ENCODE results near the gene SERPINE1. TPM values are rescaled to one million over a fixed set of nuclear protein-coding genes. Genes with fewer than 3 reads are reported as not detected.

SERPINE1 gene
- total and polyA plus RNA-seq, 2 of the 13 experiments (the other 11 are each of a cell fraction or from before 2014, with no cell fraction given): 21.2 to 1,576 TPM

DNA sequence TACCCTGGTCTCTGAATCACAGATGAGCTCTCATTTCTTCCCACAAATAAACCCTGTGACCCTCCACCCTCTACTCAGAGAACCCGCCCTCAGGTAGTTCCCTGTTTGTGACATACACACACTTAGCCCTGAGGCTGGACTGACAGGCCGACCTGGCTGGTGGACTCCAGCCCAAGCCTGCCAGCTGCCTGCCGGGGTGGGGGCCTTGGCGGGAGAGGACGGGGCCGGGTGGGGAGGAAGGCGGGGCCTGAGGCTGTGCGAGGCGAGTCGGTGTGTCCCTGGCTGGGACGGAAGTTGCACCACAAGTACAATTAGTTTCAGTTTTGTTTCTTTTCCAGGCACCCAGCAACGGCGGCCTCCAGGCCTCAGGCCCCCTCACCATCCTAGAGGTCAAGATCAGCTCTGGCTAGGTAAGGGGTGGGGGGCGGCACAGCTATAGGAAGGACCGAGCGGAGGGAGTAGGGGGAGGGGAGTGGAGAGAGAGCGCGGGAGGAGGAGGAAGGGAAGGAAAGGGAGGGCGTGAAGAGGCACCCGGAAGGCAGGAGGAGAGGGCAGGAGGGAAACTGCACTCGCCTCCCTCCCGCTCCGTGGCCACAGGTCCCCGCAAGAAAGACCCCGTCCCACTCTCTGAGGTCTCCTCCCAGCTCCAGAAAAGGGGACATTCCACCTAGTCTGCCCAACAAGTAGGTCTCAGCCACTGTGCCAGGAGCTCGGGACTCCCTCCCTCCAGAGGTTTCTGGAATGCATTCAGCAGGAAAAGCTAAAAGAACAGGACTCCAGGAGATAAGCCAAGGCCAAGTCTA lies 41.5 kb upstream of the SERPINE1 start, which contains the start of gene TRIM56 (continued):
- TF ChIP-seq ZNF263 (CRISPR knock-in tag; IDR thresholded peaks at IDR 0.05) (no peak), XRCC5 (optimal IDR thresholded peaks at IDR 0.05; ENCODE audit: low read length) (no peak), ZKSCAN8 (CRISPR knock-in tag; IDR thresholded peaks at IDR 0.05; ENCODE audit: borderline replicate concordance) (no peak), ZNF781 (CRISPR knock-in tag; IDR thresholded peaks at IDR 0.05; ENCODE audit: borderline replicate concordance, not compliant biosample characterization) (no peak), NAIF1 (CRISPR knock-in tag; IDR thresholded peaks at IDR 0.05; ENCODE audit: borderline replicate concordance) (0 out of 2 replicates have a peak, but pooled peaks have one; percentile 3), KLF11 (CRISPR knock-in tag; IDR thresholded peaks at IDR 0.05) (no peak), RXRA (CRISPR knock-in tag; IDR thresholded peaks at IDR 0.05) (peak; percentile 15; the same call in 1 of the 2 replicates), ZNF501 (CRISPR knock-in tag; IDR thresholded peaks at IDR 0.05) (no peak), ZNF468 (CRISPR knock-in tag; IDR thresholded peaks at IDR 0.05) (no peak)
- TF ChIP-seq, protein P1, sequence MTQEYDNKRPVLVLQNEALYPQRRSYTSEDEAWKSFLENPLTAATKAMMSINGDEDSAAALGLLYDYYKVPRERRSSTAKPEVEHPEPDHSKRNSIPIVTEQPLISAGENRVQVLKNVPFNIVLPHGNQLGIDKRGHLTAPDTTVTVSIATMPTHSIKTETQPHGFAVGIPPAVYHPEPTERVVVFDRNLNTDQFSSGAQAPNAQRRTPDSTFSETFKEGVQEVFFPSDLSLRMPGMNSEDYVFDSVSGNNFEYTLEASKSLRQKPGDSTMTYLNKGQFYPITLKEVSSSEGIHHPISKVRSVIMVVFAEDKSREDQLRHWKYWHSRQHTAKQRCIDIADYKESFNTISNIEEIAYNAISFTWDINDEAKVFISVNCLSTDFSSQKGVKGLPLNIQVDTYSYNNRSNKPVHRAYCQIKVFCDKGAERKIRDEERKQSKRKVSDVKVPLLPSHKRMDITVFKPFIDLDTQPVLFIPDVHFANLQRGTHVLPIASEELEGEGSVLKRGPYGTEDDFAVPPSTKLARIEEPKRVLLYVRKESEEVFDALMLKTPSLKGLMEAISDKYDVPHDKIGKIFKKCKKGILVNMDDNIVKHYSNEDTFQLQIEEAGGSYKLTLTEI (CRISPR knock-in tag; conservative IDR thresholded peaks at IDR 0.05): no peak
- TF ChIP-seq, protein P2, sequence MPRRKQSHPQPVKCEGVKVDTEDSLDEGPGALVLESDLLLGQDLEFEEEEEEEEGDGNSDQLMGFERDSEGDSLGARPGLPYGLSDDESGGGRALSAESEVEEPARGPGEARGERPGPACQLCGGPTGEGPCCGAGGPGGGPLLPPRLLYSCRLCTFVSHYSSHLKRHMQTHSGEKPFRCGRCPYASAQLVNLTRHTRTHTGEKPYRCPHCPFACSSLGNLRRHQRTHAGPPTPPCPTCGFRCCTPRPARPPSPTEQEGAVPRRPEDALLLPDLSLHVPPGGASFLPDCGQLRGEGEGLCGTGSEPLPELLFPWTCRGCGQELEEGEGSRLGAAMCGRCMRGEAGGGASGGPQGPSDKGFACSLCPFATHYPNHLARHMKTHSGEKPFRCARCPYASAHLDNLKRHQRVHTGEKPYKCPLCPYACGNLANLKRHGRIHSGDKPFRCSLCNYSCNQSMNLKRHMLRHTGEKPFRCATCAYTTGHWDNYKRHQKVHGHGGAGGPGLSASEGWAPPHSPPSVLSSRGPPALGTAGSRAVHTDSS (CRISPR knock-in tag; conservative IDR thresholded peaks at IDR 0.05): no peak
- TF ChIP-seq, protein P3, sequence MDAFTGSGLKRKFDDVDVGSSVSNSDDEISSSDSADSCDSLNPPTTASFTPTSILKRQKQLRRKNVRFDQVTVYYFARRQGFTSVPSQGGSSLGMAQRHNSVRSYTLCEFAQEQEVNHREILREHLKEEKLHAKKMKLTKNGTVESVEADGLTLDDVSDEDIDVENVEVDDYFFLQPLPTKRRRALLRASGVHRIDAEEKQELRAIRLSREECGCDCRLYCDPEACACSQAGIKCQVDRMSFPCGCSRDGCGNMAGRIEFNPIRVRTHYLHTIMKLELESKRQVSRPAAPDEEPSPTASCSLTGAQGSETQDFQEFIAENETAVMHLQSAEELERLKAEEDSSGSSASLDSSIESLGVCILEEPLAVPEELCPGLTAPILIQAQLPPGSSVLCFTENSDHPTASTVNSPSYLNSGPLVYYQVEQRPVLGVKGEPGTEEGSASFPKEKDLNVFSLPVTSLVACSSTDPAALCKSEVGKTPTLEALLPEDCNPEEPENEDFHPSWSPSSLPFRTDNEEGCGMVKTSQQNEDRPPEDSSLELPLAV (CRISPR knock-in tag; conservative IDR thresholded peaks at IDR 0.05; ENCODE audit: low read depth): no peak
- TF ChIP-seq, protein P4, sequence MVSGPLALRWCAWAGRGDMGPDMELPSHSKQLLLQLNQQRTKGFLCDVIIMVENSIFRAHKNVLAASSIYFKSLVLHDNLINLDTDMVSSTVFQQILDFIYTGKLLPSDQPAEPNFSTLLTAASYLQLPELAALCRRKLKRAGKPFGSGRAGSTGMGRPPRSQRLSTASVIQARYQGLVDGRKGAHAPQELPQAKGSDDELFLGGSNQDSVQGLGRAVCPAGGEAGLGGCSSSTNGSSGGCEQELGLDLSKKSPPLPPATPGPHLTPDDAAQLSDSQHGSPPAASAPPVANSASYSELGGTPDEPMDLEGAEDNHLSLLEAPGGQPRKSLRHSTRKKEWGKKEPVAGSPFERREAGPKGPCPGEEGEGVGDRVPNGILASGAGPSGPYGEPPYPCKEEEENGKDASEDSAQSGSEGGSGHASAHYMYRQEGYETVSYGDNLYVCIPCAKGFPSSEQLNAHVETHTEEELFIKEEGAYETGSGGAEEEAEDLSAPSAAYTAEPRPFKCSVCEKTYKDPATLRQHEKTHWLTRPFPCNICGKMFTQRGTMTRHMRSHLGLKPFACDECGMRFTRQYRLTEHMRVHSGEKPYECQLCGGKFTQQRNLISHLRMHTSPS (CRISPR knock-in tag; IDR thresholded peaks at IDR 0.05; ENCODE audit: low read depth): 0 out of 2 replicates have a peak, but pooled peaks have one; percentile 20
- TF ChIP-seq, protein P5, sequence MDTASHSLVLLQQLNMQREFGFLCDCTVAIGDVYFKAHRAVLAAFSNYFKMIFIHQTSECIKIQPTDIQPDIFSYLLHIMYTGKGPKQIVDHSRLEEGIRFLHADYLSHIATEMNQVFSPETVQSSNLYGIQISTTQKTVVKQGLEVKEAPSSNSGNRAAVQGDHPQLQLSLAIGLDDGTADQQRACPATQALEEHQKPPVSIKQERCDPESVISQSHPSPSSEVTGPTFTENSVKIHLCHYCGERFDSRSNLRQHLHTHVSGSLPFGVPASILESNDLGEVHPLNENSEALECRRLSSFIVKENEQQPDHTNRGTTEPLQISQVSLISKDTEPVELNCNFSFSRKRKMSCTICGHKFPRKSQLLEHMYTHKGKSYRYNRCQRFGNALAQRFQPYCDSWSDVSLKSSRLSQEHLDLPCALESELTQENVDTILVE (CRISPR knock-in tag; IDR thresholded peaks at IDR 0.05): no peak
- TF ChIP-seq, protein P6, sequence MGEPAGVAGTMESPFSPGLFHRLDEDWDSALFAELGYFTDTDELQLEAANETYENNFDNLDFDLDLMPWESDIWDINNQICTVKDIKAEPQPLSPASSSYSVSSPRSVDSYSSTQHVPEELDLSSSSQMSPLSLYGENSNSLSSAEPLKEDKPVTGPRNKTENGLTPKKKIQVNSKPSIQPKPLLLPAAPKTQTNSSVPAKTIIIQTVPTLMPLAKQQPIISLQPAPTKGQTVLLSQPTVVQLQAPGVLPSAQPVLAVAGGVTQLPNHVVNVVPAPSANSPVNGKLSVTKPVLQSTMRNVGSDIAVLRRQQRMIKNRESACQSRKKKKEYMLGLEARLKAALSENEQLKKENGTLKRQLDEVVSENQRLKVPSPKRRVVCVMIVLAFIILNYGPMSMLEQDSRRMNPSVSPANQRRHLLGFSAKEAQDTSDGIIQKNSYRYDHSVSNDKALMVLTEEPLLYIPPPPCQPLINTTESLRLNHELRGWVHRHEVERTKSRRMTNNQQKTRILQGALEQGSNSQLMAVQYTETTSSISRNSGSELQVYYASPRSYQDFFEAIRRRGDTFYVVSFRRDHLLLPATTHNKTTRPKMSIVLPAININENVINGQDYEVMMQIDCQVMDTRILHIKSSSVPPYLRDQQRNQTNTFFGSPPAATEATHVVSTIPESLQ (CRISPR knock-in tag; conservative IDR thresholded peaks at IDR 0.05): no peak

Measured in HepG2 (cell line).